ENCODE results near the gene ADCY4.
A peak's percentile ranks its signal among the peaks of the same experiment; 100 is the strongest.

ADCY4 gene

DNA sequence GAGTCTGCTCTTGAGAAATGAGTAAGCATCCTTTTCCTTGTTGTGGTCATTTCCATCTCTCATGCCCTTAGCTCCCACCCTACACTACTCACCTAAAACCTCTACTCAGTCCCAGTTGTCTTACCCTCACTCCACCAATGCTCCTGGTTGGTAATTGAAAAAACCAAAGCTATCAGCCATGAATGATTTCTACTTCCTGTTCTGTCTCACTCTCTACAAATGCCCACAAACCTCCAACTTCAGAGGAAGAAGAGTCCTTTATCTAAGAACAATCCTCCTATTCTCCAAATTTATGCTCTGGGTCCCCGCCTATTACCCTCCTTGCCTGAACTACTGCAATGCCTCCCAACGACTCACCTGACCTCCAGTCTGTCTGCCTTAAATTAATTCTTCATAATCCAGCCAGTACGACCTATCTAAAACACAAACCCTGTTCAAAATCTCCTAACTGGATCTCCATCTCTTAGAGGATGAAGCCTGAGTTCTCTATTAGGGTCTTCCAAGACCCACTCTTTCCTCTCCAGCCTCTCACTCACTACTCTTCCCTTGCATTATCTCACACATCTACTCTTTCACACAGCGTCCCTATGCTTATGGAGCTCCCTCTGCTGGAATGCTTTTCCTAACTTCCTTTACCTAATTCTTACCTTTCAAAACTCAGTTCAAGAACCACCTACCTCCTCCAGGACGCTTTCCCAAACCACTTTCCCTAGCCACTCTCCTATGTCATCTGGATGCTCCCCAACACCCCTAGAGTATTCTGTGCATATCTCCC is 37.5 kb downstream of the ADCY4 start:
- DNase-seq (ENCODE audit: low spot score), result no peak

GRCh38 chr14:24296341-24297157 is 38.3 kb downstream of the ADCY4 start:
- DNase-seq (ENCODE audit: low spot score), result peak; percentile 60

DNA sequence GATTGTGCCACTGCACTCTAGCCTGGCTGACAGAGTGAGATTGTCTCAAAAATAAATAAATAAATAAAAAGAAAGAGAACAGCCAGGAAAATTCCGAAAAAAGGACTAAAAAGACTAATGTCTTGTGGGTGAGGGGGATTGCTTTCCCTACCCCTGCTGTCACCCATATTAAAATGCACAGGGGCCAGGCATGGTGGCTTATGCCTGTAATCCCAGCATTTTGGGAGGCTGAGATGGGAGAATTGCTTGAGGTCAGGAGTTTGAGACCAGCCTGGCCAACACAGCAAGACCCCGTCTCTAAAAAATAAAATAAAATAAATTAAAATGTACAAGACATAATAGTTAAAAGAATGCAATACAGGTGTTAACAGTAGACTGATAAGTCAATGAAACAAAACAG is 41.3 kb downstream of the ADCY4 start:
- DNase-seq (ENCODE audit: low spot score), result no peak

- DNase-seq (ENCODE audit: low spot score), result no peak
Measured at GRCh38 chr14:24292118-24292807, 42.6 kb downstream of the ADCY4 start.

DNA sequence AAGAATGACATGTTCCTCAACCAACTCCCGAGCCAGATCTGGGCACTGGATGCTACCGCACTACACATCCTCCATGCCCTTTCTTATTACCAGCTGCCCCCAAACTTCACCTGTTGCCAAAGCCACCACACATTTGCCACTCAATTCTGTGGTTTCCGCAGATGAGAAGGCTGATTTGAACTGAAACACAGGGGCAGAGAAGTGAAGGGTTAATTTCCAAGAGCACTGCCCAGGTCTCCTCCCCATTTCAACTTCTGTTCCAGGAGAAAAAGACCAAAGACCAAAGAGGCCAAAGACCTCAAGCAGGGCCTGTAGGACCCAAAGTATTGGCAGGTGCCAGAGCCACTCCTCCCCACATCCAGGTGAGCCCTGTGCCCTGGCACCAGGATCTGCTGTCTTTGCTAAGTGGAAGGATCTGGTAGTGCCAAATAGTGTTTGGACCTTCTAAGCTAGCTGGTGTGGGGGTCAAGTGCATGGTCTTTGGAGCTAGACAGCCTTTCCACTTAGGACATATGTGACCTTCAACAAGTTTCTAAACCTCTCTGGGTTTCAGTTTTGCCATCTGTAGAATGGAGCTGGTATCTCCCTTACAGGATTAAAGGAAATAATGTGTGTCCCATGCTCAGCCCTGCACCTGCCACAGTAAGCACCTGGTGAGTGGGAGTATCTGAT is 43.3 kb downstream of the ADCY4 start:
- DNase-seq (ENCODE audit: low spot score), result no peak

GRCh38 chr14:24290746-24291145 is 44.1 kb downstream of the ADCY4 start:
- DNase-seq (ENCODE audit: low spot score), result no peak

GRCh38 chr14:24289649-24290280 is 45.1 kb downstream of the ADCY4 start:
- DNase-seq (ENCODE audit: low spot score), result no peak

- DNase-seq (ENCODE audit: low spot score), result no peak
Measured at GRCh38 chr14:24286996-24287395, 47.9 kb downstream of the ADCY4 start.

DNA sequence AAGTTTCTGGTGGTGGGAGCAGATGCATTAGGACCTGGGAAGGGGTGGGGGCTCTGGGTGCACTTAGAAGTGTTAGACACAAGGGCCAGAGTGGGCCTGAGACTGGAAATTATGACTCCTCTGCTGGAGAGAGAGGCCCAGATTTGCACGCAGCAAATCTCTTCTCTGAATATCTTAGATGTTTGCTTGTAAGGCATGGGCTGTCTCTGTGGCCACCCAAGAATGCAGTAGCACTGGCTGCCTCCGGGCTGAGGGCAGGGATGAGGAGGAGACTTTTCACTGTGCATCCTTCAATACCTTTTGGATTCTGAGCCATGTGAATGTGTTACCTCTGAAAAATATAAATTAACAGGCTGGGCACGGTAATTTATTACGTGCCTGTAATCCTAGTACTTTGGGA is 49.5 kb downstream of the ADCY4 start:
- no peak for DNase-seq (ENCODE audit: low spot score)

DNA sequence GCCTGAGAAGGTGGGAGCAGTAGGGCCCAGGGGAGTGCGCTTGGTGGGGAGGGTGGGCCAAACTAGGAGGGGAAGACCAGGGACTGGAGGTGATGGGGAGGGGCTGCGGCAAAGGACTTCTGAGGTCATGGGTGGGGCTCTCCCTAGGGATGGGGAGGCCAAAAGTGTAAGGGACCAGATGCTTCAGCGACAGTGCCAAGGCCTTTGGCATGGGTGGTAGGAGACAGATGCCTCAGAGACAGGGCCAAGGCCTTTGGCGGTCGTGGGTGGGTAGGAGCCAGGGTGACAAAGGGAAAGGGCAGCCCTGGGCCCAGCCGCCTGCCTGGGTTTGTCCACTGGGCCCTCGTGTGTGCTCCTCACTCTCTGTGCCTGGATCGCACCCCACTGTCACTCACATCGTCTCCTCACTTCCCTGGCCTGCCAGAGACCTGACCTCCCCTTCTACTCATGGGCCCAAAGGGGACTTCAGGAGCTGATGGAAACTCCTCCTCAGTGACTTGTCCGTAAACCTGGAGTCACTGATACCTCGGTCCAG is 50.3 kb downstream of the ADCY4 start:
- no peak for DNase-seq (ENCODE audit: low spot score)

- DNase-seq (ENCODE audit: low spot score), result no peak
Measured at GRCh38 chr14:24283796-24284460, 50.9 kb downstream of the ADCY4 start.

GRCh38 chr14:24282736-24283135 is 52.1 kb downstream of the ADCY4 start:
- no peak for DNase-seq (ENCODE audit: low spot score)

GRCh38 chr14:24281636-24282035 is 53.2 kb downstream of the ADCY4 start:
- DNase-seq (ENCODE audit: low spot score), result no peak

GRCh38 chr14:24280797-24281460 is 53.9 kb downstream of the ADCY4 start:
- DNase-seq (ENCODE audit: low spot score), result no peak

- DNase-seq (ENCODE audit: low spot score), result peak; percentile 81
Measured at GRCh38 chr14:24279301-24280186, 55.3 kb downstream of the ADCY4 start.

DNA sequence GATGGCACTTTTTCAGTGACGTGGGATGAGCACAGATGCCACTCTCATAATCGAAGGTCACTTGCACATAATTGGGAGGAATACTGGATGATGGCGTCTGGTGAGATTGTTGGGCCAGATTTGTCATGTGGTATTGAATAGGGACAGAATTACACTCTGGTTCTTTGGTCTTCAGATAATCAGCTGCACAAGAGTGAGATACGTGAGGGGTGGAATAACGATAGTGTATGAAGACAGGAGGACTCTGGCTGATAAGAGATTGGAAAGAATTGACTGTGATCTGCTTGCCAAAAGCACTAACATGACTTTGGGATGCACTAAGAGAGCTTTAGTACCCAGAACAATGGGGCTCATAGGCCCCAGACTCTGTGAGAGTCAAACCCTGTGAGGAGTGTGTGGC is 56.4 kb downstream of the ADCY4 start:
- DNase-seq (ENCODE audit: low spot score), result no peak

GRCh38 chr14:24277606-24278321 is 57.1 kb downstream of the ADCY4 start:
- peak; percentile 42 for DNase-seq (ENCODE audit: low spot score)

- no peak for DNase-seq (ENCODE audit: low spot score)
Measured at GRCh38 chr14:24277071-24277470, 57.8 kb downstream of the ADCY4 start.

- DNase-seq (ENCODE audit: low spot score), result peak; percentile 43
Measured at GRCh38 chr14:24274101-24274543, 60.7 kb downstream of the ADCY4 start.

Data from globus pallidus (tissue), 1 donor.